Measurements from ENCODE around the gene PDIK1L.

GRCh38 chr1:26134466-26134865, 22.8 kb downstream of the PDIK1L start:
- TF ChIP-seq CTCF (conservative IDR thresholded peaks at IDR 0.05; ENCODE audit: low read length) (no peak), EZH2phosphoT487 (IDR thresholded peaks at IDR 0.05; ENCODE audit: borderline replicate concordance, low read depth, low read length) (no peak)

Data from OCI-LY7 (cell line).